ENCODE data around the gene SPATA2.
"Not testable (repeated sequence)": the region's sequence is repeated elsewhere in the genome, so short reads cannot be mapped to it uniquely, and the experiment has no call there.

DNA sequence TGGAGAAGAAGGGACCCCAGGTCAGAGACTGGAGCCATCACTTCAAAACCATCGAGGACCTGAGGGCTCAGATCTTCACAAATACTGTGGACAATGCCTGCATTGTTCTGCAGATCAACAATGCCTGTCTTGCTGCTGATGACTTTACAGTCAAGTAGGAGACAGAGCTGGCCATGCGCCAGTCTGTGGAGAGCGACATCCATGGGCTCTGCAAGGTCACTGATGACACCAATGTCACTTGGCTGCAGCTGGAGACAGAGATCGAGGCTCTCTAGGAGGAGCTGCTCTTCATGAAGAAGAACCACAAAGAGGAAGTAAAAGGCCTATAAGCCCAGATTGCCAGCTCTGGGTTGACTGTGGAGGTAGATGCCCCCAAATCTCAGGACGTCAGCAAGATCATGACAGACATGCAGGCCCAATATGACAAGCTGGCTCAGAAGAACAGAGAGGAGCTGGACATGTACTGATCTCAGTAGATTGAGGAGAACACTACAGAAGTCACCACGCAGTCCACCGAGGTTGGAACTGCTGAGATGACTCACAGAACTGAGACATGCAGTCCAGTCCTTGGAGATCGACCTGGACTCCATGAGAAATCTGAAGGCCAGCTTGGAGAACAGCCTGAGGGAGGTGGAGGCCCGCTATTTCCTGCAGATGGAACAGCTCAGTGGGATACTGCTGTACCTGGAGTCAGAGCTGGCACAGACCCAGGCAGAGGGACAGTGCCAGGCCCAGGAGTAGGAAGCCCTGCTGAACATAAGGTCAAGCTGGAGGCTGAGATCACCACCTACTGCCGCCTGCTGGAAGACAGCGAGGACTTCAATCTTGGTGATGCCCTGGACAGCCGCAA lies 42.0 kb upstream of the SPATA2 start:
- TF ChIP-seq, protein P1, sequence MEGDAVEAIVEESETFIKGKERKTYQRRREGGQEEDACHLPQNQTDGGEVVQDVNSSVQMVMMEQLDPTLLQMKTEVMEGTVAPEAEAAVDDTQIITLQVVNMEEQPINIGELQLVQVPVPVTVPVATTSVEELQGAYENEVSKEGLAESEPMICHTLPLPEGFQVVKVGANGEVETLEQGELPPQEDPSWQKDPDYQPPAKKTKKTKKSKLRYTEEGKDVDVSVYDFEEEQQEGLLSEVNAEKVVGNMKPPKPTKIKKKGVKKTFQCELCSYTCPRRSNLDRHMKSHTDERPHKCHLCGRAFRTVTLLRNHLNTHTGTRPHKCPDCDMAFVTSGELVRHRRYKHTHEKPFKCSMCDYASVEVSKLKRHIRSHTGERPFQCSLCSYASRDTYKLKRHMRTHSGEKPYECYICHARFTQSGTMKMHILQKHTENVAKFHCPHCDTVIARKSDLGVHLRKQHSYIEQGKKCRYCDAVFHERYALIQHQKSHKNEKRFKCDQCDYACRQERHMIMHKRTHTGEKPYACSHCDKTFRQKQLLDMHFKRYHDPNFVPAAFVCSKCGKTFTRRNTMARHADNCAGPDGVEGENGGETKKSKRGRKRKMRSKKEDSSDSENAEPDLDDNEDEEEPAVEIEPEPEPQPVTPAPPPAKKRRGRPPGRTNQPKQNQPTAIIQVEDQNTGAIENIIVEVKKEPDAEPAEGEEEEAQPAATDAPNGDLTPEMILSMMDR (IDR thresholded peaks at IDR 0.05; ENCODE audit: low read length) = not testable (repeated sequence)
- TF ChIP-seq EZH2 (IDR thresholded peaks at IDR 0.05; ENCODE audit: borderline replicate concordance, low read length) = not testable (repeated sequence)

Measured in OCI-LY1 (cell line).